ENCODE results near the gene MEGF8.

DNA sequence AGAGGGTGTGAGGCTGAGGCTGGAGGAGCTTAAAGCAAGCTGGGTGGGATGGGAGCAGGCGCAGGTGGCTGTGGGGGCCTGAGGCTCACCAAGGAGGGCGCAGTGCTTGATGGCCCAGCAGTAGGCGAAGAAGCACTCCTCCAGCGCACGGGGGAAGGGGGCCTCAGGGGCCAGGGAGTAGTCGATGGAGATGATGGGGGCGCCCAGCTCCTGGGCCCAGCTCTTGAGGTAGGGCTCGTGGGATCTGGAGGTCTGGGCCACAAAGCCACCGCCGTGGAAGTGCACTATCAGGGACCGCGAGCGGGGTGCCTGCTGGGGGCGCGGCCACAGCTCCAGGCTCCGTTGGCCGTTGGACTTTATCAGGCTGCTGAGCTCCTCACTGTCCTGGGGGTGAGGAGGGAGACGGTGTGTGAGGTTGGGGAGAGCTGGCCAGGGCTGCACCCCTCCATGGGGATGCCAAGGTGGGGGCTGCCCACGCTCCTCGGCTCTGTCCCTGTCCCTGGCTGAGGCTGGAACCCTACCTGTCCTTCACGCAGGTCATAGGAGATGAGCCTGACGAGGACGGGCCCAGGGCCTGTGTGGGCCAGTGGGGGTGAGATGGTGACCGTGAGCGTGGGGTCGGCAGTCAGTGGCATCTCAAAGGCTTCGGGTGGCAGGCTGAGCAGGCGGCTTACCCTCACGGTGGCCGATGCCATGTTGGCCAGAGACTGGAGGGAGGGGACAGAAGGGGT lies 81.8 kb downstream of the MEGF8 start:
- TF ChIP-seq, protein P1, sequence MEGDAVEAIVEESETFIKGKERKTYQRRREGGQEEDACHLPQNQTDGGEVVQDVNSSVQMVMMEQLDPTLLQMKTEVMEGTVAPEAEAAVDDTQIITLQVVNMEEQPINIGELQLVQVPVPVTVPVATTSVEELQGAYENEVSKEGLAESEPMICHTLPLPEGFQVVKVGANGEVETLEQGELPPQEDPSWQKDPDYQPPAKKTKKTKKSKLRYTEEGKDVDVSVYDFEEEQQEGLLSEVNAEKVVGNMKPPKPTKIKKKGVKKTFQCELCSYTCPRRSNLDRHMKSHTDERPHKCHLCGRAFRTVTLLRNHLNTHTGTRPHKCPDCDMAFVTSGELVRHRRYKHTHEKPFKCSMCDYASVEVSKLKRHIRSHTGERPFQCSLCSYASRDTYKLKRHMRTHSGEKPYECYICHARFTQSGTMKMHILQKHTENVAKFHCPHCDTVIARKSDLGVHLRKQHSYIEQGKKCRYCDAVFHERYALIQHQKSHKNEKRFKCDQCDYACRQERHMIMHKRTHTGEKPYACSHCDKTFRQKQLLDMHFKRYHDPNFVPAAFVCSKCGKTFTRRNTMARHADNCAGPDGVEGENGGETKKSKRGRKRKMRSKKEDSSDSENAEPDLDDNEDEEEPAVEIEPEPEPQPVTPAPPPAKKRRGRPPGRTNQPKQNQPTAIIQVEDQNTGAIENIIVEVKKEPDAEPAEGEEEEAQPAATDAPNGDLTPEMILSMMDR (conservative IDR thresholded peaks at IDR 0.05; ENCODE audit: low read depth, low read length): no peak
- no peak for TF ChIP-seq EZH2 (IDR thresholded peaks at IDR 0.05; ENCODE audit: low read length, unreplicated experiment)
- TF ChIP-seq EZH2phosphoT487 (IDR thresholded peaks at IDR 0.05; ENCODE audit: borderline replicate concordance, low read length): no peak
